Fibroblast of the aortic adventitia (primary cell): ENCODE results near the gene LIAS. TPM values are rescaled to one million over a fixed set of nuclear protein-coding genes. Genes with fewer than 3 reads are reported as not detected.
"Not testable (repeated sequence)": the region's sequence is repeated elsewhere in the genome, so short reads cannot be mapped to it uniquely, and the experiment has no call there.

Source experiments
- DNase-seq: peaks from one replicate; pipeline ENCODE4 v3.0.0-alpha.2; 2010; ENCODE audit warnings: low read depth
- H3K4me3 ChIP-seq: 2 replicates; pipeline ENCODE4 v1.5.1; 2011; ENCODE audit warnings: low read depth, mild to moderate bottlenecking, control low read depth, low read length, moderate library complexity
- CTCF ChIP-seq: IDR thresholded peaks from 2 replicates; pipeline ENCODE4 v1.5.1; 2011; ENCODE audit warnings: mild to moderate bottlenecking, low read length, control low read depth, inconsistent platforms; ENCODE audit not compliant: insufficient read depth
- total RNA-seq: library from RNA; depleted of rRNA; stranded (reverse); fragments of >200 nt; gene quantifications from 2 replicates; pipeline ENCODE4 v1.2.3, GENCODE V29; 2012; ENCODE audit warnings: low replicate concordance

LIAS gene
- total RNA-seq, 1 donor = 9.7 TPM

GRCh38 chr4:39453738-39454137, 5.1 kb upstream of the LIAS start:
- DNase-seq = no peak
- H3K4me3 ChIP-seq = no peak overlapping the region
- no peak for TF ChIP-seq CTCF

- H3K4me3 ChIP-seq = no peak overlapping the region
- no peak for DNase-seq
- no peak for TF ChIP-seq CTCF
These were observed 3.4 kb upstream of the LIAS start for GRCh38 chr4:39455486-39455885.

GRCh38 chr4:39456946-39457763, 1.7 kb upstream of the LIAS start:
- peak overlapping the region; percentile 90 for H3K4me3 ChIP-seq
- no peak for TF ChIP-seq CTCF
- no peak for DNase-seq

GRCh38 chr4:39458161-39458504, 723 bp upstream of the LIAS start:
- not testable (repeated sequence) for DNase-seq
- peak overlapping the region; percentile 90 for H3K4me3 ChIP-seq

- peak; percentile 90 for DNase-seq
- no peak for TF ChIP-seq CTCF
- H3K4me3 ChIP-seq = no peak overlapping the region
These were observed 6.1 kb downstream of the LIAS start for GRCh38 chr4:39464886-39465501.

GRCh38 chr4:39466747-39467146, 7.9 kb downstream of the LIAS start:
- DNase-seq = peak; percentile 35
- no peak overlapping the region for H3K4me3 ChIP-seq
- no peak for TF ChIP-seq CTCF

- TF ChIP-seq CTCF = no peak
- DNase-seq = no peak
- no peak overlapping the region for H3K4me3 ChIP-seq
These were observed 8.6 kb downstream of the LIAS start for GRCh38 chr4:39467464-39467863.
